GM13976 (cell line): Measurements from ENCODE around the gene ATXN2.
A peak's percentile ranks its signal among the peaks of the same experiment; 100 is the strongest.

Source experiments
- DNase-seq: peaks from one replicate; pipeline ENCODE4 v3.0.0; 2012; ENCODE audit warnings: low spot score
- in situ Hi-C: fragments of 300-500 bp; cut with MboI; formaldehyde crosslinking; loops from one replicate; pipeline ENCODE4 v1.12.0; 2022; ENCODE audit warnings: low sequenced_read_pairs, mixed read lengths, inconsistent platforms; ENCODE audit not compliant: unreplicated experiment
- TF ChIP-seq, protein P1 (sequence below): IDR thresholded peaks from 2 replicates; pipeline ENCODE4 v1.5.1; 2012; ENCODE audit warnings: borderline replicate concordance, mild to moderate bottlenecking; ENCODE audit not compliant: insufficient read depth; ENCODE audit errors: extremely low read depth, missing control alignments, control extremely low read depth

The ATXN2 gene

DNA sequence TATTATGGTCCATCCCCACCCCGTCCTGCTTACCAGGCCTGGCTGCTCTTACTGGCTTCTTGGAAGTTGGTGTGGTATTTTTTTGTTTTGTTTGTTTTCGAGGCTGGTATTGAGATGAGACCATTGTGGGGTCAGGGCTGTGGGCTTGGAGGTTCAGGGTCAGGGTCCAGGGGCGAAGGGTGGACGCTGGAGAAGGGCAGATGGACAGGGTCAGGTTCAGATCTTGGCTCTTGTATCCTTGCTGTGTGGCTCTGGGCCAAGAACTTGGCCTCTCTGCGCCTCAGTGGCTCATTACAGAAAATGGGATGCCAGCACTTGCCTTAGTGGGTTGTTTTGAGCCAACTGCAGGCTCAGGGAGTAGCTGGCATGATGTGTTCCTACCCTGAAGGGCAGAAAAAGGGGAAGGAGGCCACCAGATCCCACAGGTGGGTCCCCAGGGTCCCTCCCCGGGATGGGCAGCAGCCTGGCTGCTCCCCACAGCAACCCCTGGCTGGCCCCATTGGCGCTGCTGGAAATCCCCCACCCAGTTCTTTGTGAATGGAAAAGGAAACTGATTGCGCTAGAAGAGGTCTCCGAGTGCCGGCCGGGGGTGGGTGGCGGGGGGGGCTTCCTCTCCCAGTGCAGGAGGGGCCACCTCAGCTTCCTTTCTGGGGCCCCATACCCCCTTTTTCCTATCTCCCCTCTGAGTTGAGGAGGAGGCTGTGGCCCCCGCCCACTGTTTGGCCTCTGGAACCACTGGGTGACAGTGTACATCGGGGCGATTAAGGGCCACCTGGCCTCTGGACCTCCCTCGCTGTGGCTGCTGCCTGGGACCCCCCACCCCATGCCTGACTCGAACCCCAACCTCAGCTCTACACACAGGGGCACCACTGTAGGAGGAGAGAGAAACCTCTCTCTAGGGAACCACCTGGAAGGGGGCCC lies 168.4 kb downstream of the ATXN2 start:
- TF ChIP-seq, protein P1, sequence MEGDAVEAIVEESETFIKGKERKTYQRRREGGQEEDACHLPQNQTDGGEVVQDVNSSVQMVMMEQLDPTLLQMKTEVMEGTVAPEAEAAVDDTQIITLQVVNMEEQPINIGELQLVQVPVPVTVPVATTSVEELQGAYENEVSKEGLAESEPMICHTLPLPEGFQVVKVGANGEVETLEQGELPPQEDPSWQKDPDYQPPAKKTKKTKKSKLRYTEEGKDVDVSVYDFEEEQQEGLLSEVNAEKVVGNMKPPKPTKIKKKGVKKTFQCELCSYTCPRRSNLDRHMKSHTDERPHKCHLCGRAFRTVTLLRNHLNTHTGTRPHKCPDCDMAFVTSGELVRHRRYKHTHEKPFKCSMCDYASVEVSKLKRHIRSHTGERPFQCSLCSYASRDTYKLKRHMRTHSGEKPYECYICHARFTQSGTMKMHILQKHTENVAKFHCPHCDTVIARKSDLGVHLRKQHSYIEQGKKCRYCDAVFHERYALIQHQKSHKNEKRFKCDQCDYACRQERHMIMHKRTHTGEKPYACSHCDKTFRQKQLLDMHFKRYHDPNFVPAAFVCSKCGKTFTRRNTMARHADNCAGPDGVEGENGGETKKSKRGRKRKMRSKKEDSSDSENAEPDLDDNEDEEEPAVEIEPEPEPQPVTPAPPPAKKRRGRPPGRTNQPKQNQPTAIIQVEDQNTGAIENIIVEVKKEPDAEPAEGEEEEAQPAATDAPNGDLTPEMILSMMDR = no peak
- DNase-seq = peak; percentile 76
- in situ Hi-C loops = no loop called here

DNA sequence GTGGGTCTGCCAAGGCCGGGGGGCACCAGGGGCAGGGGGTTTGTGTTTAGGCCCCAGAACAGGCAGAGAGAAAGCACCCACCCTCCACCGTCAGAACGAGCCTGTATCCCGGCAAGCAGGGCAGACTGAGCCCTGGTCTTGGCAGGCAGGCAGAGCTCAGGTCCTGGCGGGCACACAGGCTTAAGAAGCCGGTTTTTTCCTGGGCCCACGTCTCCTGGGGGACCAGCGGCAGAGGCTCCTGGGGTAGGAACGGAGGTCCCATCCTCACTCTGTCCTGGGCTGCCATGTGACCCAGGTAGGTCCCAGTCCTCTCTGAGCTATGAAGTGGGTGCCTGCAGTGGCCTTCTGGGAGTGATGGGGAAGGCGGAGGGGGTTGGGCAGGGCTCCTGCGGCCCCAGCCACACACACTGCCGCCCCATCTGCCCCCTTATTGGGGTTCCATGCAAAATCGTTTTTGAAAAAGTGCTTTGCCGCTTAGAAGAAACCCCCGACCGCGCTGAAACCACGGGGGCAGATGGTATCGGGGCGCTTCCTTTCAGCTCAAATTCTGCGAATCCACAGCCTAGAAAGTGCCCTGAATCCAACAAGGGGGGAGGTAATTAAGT lies 169.2 kb downstream of the ATXN2 start:
- TF ChIP-seq, protein P1 = no peak
- in situ Hi-C loops = no loop called here

DNA sequence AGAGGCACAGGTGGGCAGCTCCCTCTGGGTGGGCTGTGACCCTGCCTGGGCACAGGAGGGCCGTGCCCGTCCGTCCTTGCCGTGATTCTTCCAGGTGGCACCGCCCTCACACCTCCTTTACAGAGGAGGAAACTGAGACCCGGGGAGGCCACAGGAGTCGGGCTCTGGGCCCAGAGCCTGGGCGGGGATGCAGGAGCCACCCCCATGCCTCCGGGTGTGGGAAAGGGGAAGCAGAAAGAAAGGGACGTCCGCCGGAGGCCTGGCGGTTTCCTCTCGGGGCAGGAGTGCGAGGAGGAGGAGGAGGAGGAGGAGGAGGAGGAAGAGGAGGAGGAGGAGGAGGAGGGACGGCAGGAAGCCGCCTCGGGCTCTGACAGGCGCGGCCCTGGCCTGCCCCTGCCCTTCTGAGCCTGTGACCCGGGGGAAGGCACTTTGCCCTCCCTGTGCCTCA lies 170.4 kb downstream of the ATXN2 start:
- in situ Hi-C loops = no loop called here
- TF ChIP-seq, protein P1 = no peak
- no peak for DNase-seq

More for the DNA sequence above, 169.2 kb downstream of the ATXN2 start:
- peak; percentile 61 for DNase-seq

DNA sequence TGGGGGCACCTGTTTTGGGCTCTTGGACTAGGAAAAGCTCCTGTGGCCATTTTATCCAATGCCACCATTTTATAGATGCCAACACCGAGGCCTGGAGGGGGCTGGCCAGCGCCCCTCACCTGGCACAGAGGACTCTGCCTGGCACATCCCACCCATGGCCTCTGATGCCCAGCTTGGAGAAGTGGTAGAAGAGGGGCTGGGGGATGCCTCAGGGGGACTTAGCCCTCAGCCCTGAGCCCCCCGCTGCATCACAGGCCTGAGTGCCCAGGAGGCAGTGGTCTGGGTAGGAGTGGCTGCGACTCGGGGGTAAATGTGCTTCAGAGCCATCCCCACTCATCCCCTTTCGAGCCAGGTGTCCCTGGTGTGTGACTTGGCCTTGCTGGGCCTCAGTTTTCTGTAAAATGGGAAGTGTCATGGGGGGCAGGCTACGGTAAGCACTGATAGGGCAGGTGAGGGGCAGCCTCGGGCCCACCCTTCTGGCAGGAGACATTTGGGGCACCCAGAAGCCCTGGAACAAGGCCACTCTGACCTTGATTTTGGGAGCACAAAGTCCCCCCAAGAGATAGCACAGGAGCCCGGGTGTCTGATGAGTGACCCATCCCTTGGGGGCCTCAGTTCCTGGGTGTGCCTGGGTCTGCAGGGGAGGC lies 170.9 kb downstream of the ATXN2 start:
- TF ChIP-seq, protein P1 = no peak
- no peak for DNase-seq
- in situ Hi-C loops = no loop called here

DNA sequence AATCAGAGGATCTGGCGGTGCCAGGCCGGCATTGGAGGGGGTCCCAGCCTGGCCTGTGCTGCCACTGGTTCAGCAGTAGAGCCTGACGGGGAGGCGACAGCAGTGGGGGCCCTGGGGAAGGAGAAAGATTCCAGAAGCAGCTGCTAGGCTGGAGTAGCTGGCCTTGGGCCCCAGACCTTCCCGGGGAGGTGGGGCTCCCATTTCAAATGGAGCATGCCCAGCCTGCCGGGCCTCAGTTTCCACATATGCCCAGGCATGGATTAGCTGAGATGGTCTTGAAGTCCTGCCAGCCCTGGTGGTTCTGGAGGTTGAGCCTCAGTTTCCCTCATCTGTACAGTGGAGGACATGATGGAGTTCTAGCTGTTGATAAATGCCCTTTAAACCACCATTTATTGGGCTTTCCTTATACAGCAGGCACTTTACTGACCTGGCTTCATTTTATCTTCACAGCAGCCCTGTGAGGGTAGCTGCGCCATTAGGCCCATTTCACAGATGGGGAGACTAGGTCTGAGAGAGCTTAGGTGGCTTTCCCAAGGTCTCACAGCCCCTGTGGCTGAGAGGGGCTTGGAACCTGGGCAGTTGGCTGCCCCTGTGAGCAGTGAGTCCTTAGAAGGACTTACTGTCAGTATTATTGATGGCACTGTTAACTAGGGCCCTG lies 171.6 kb downstream of the ATXN2 start:
- in situ Hi-C loops = no loop called here
- no peak for DNase-seq
- TF ChIP-seq, protein P1 = no peak
